Right lobe of liver (tissue), 6 donors: ENCODE results near the gene YWHAB. TPM values are rescaled to one million over a fixed set of nuclear protein-coding genes. Genes with fewer than 3 reads are reported as not detected.

ENCODE experiments used
- ATAC-seq, 4 donors: fragments of 200-7000 bp; cut with Tn5 transposase; one replicate each; pipeline ENCODE4 v1.9.1; 2020; ENCODE audit warnings: mild to moderate bottlenecking in 4 of 4, moderate library complexity in 4 of 4
- DNase-seq, 3 donors: peaks; one replicate each; pipeline ENCODE4 v3.0.0-alpha.2; 2020
- H3K27ac ChIP-seq, 3 donors: fragments of 200-600 bp; one replicate each; pipeline ENCODE4 v1.8.0; 2022
- H3K27me3 ChIP-seq, 2 donors: fragments of 200-600 bp; one replicate each; pipeline ENCODE4 v1.8.0; 2022
- H3K36me3 ChIP-seq, 4 donors: fragments of 200-600 bp; sonication (generic) in 1 of 4; one replicate each; pipeline versions ENCODE4 v1.5.1 to v1.8.0; 2017 to 2022; ENCODE audit warnings: control low read depth in 1 of 4
- H3K4me1 ChIP-seq, 4 donors: fragments of 200-600 bp; sonication (generic) in 1 of 4; one replicate each; pipeline versions ENCODE4 v1.5.1 to v1.8.0; 2017 to 2022; ENCODE audit warnings: control low read depth in 1 of 4
- H3K4me3 ChIP-seq, 3 donors: fragments of 200-600 bp; one replicate each; pipeline ENCODE4 v1.8.0; 2022
- H3K9me3 ChIP-seq, 4 donors: fragments of 200-600 bp; sonication (generic) in 1 of 4; one replicate each; pipeline versions ENCODE4 v1.5.1 to v1.8.0; 2017 to 2022; ENCODE audit warnings: control low read depth in 1 of 4
- POLR2A ChIP-seq: fragments of 450-650 bp; IDR thresholded peaks from one replicate; pipeline ENCODE4 v1.6.1; 2017; ENCODE audit warnings: antibody characterized with exemption, mild to moderate bottlenecking
- WGBS: methylation state at CpG from one replicate; pipeline ENCODE4 v1.1.6; 2018; ENCODE audit warnings: low coverage, low lambda C conversion rate; ENCODE audit not compliant: insufficient coverage; ENCODE audit errors: missing lambda C conversion rate; 5-methylcytosine and 5-hydroxymethylcytosine counted together
- intact Hi-C, 2 donors: fragments of 100-400 bp; cut with DNase I; formaldehyde crosslinking; loops; one replicate each; pipeline versions ENCODE4 v1.11.2 to v1.14.1; 2022
- total RNA-seq, 6 experiments: library from RNA; depleted of rRNA in 2 of 6; stranded (reverse); fragments of >200 nt in 2 of 6; fragmentation: NEBNext Ultra II Directional in 3 of 6; extraction: Animal tissue kit (Norgen Biotek cat#: 25700) in 3 of 6; gene quantifications; one replicate each; pipeline versions ENCODE4 v1.1.0 to v1.2.4, GENCODE V29; 2016 to 2023
- TF ChIP-seq, protein P1 (sequence below), 4 donors: fragments of 200-600 bp in 3 of 4; fragments of 450-650 bp in 1 of 4; IDR thresholded peaks; one replicate each; pipeline versions ENCODE4 v1.5.1 to v1.8.0; 2016 to 2022; ENCODE audit warnings: antibody characterized with exemption in 4 of 4, mild to moderate bottlenecking in 2 of 4
- donor health status: DM: no; HTN: yes; CAD: no.
- donor health status: DM: no; HTN: no; CAD: no.
- donor health status: DM: no; HTN: no; CAD: no.
- donor health status: DM: no; HTN: yes; CAD: no.
- donor health status: DM: no; HTN: yes; CAD: no.

Gene YWHAB
- total RNA-seq, 6 experiments from 2014 or later: 48.7 to 71.1 (median 54.5) TPM

- H3K27me3 ChIP-seq: no peaks in the 10 kb centered on the region
- H3K27ac ChIP-seq: no peak overlapping the region
- 88% methylated on average over 4 of the region's 4 CpGs for WGBS
- peaks cover 0 to 20% (median 6%) of the 10 kb centered on the region in 4 donors for H3K4me1 ChIP-seq
- intact Hi-C loops: no loop called here
- ATAC-seq: no peak
- no peak overlapping the region for H3K4me3 ChIP-seq
- TF ChIP-seq, protein P1, sequence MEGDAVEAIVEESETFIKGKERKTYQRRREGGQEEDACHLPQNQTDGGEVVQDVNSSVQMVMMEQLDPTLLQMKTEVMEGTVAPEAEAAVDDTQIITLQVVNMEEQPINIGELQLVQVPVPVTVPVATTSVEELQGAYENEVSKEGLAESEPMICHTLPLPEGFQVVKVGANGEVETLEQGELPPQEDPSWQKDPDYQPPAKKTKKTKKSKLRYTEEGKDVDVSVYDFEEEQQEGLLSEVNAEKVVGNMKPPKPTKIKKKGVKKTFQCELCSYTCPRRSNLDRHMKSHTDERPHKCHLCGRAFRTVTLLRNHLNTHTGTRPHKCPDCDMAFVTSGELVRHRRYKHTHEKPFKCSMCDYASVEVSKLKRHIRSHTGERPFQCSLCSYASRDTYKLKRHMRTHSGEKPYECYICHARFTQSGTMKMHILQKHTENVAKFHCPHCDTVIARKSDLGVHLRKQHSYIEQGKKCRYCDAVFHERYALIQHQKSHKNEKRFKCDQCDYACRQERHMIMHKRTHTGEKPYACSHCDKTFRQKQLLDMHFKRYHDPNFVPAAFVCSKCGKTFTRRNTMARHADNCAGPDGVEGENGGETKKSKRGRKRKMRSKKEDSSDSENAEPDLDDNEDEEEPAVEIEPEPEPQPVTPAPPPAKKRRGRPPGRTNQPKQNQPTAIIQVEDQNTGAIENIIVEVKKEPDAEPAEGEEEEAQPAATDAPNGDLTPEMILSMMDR (IDR thresholded peaks at IDR 0.05): no peak
- no peak for TF ChIP-seq POLR2A
- DNase-seq: no peak
- H3K36me3 ChIP-seq: peaks cover 0 to 43% (median 9%) of the 10 kb centered on the region in 4 donors
- no peaks in the 10 kb centered on the region for H3K9me3 ChIP-seq
Observed at GRCh38 chr20:44943828-44944227, 58.3 kb downstream of the YWHAB start.

DNA sequence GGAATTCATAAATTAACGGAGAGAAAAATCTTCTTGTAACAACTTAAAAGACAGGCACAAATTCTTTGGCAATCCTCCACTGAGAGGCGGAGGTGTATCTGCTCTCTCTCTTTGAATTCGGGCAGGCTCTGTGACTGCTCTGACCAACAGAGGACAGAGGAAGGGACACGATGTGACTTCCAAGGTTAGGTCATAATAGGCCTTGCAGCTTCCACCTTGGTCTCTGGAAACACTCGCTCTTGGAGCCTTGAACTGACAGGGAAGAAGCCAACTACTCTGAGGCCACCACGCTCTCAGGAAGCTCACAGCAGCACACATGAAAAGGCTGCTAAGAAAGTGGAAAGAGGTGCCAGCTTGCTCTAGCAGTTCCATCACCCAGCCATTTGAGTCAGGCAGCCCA is 59.8 kb downstream of the YWHAB start:
- H3K27ac ChIP-seq: no peak overlapping the region
- TF ChIP-seq POLR2A: no peak
- TF ChIP-seq, protein P1 (IDR thresholded peaks at IDR 0.05): no peak
- peaks cover 0 to 20% (median 6%) of the 10 kb centered on the region in 4 donors for H3K4me1 ChIP-seq
- peaks cover 0 to 41% (median 9%) of the 10 kb centered on the region in 4 donors for H3K36me3 ChIP-seq
- no peak overlapping the region for H3K4me3 ChIP-seq
- intact Hi-C loops: no loop called here
- no peaks in the 10 kb centered on the region for H3K27me3 ChIP-seq
- ATAC-seq (no peak), DNase-seq (no peak)
- 96% methylated on average over 4 of the region's 6 CpGs for WGBS
- H3K9me3 ChIP-seq: no peaks in the 10 kb centered on the region

DNA sequence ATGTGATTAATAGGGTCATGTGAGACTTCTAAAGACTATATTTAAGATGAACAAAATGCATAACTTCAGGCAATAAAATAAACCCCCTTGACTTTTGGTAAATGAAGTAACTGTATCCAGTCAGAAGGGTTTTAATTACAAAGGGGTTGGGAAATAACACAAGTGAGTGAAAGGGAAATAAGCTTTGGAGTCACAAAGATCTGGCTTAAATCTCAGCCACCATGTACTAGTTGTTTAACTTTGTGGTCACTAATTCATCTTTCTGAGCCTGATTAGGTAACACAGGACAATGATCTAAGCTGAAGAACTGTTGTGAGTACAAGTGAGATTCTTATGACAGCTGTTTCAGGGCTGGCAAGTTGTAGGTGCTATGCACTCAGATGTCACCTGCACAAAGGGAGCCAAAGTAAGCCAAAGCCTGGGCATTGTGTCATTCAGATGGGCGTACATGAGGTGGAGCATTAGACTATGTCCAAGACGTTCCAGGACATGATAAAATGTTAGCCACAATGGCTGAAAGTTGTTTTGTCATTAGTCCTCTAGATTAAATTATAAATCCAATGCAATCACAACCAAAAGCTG is 60.9 kb downstream of the YWHAB start:
- no peaks in the 10 kb centered on the region for H3K9me3 ChIP-seq
- no peaks in the 10 kb centered on the region for H3K27me3 ChIP-seq
- TF ChIP-seq POLR2A: no peak
- TF ChIP-seq, protein P1 (IDR thresholded peaks at IDR 0.05): no peak
- ATAC-seq: peak; percentile 45 to 88 (median 70)
- H3K27ac ChIP-seq: peak overlapping the region in 2 of 3 donors; percentile 68 to 83
- 32% methylated on average over 2 of the region's 2 CpGs for WGBS
- DNase-seq: peak in 1 of 3 donors; percentile 65
- H3K4me3 ChIP-seq: no peak overlapping the region
- intact Hi-C loops: no loop called here
- H3K4me1 ChIP-seq: peaks cover 0 to 20% (median 6%) of the 10 kb centered on the region in 4 donors
- H3K36me3 ChIP-seq: peaks cover 0 to 51% (median 8%) of the 10 kb centered on the region in 4 donors

- Histone ChIP-seq H3K9me3 (no peaks in the 10 kb centered on the region), H3K36me3 (peaks cover 0 to 41% (median 5%) of the 10 kb centered on the region in 4 donors), H3K4me3 (no peak overlapping the region), H3K27ac (peak overlapping the region in 1 of 3 donors; percentile 68), H3K27me3 (no peaks in the 10 kb centered on the region), H3K4me1 (peaks cover 0 to 20% (median 6%) of the 10 kb centered on the region in 4 donors)
- DNase-seq: no peak
- TF ChIP-seq, protein P1 (IDR thresholded peaks at IDR 0.05): no peak
- TF ChIP-seq POLR2A: no peak
- intact Hi-C loops: no loop called here
- ATAC-seq: no peak
- 83% methylated on average over 1 of the region's 5 CpGs for WGBS
Observed at GRCh38 chr20:44948107-44948506, 62.6 kb downstream of the YWHAB start.
